HCT116 (cell line): ENCODE results near the gene RC3H1. TPM values are rescaled to one million over a fixed set of nuclear protein-coding genes. Genes with fewer than 3 reads are reported as not detected.

ENCODE experiments used
- ATAC-seq: fragments of 200-7000 bp; cut with Tn5 transposase; 2 replicates; pipeline ENCODE4 v1.9.1; 2020; ENCODE audit warnings: mild to moderate bottlenecking, moderate library complexity
- BruUV-seq: library from RNA; stranded (reverse); fragments of 400-500 nt; replicated peaks from 2 replicates; lab custom pipeline; 2021; lab: Mats Ljungman, UMichigan
- CTCF ChIA-PET: fragments of 300-600 bp; sonication (Branson Sonifier 250); formaldehyde crosslinking; loops from one replicate; lab custom pipeline; 2021; ENCODE audit warnings: antibody characterized with exemption; lab: Charles Lee
- POLR2A ChIA-PET: fragments of 300-600, 350-600 bp; sonication (Branson Sonifier 250); formaldehyde crosslinking; loops from one replicate; lab custom pipeline; 2021; ENCODE audit warnings: antibody characterized with exemption; lab: Charles Lee
- RAD21 ChIA-PET, 2 experiments: fragments of 300-600 bp; sonication (Branson Sonifier 250); formaldehyde crosslinking; loops; one replicate each; lab custom pipeline; 2023; ENCODE audit warnings: low total read pairs in 2 of 2; ENCODE audit not compliant: uncharacterized antibody in 2 of 2, unreplicated experiment in 2 of 2, low non-redundant PET in 1 of 2; lab: Charles Lee
- DNase-seq: peaks from one replicate; pipeline ENCODE4 v3.0.0-alpha.2; 2010; ENCODE audit warnings: low read depth, low spot score
- H2AFZ ChIP-seq: fragments of 200-600 bp; shearing (Covaris generic), sonication (generic); 2 replicates; pipeline ENCODE4 v1.6.1; 2017; ENCODE audit warnings: low read depth, mixed run types, mixed read lengths, antibody characterized with exemption, low read length; ENCODE audit not compliant: poor library complexity, severe bottlenecking
- H3K27ac ChIP-seq: 2 replicates; pipeline ENCODE4 v1.5.1; 2012; ENCODE audit warnings: low read depth, low read length
- H3K27me3 ChIP-seq: fragments of 200-600 bp; sonication (generic); 2 replicates; pipeline ENCODE4 v1.6.1; 2016; ENCODE audit warnings: mixed run types, low read length, mixed read lengths; ENCODE audit not compliant: insufficient read depth
- H3K36me3 ChIP-seq, 2 experiments: fragments of 200-500 bp in 1 of 2; fragments of 200-600 bp in 1 of 2; sonication (Bioruptor generic) in 1 of 2; sonication (generic) in 1 of 2; 2 replicates each; pipeline versions ENCODE4 v1.5.1 to v1.6.1; 2014 to 2016; ENCODE audit warnings: low read length in 2 of 2, inconsistent platforms in 1 of 2, mixed read lengths in 1 of 2, mixed run types in 1 of 2; ENCODE audit not compliant: insufficient read depth in 2 of 2, control insufficient read depth in 1 of 2
- H3K4me1 ChIP-seq, 2 experiments: fragments of 200-600 bp in 1 of 2; sonication (generic) in 1 of 2; 2 replicates each; pipeline versions ENCODE4 v1.5.1 to v1.6.1; 2012 to 2017; ENCODE audit warnings: low read length in 2 of 2, inconsistent platforms in 1 of 2, mild to moderate bottlenecking in 1 of 2, mixed read lengths in 1 of 2, mixed run types in 1 of 2, moderate library complexity in 1 of 2; ENCODE audit not compliant: insufficient read depth in 2 of 2, control insufficient read depth in 1 of 2
- H3K4me2 ChIP-seq: fragments of 200-600 bp; sonication (generic); 2 replicates; pipeline ENCODE4 v1.6.1; 2017; ENCODE audit warnings: mixed run types, low read length, mixed read lengths
- H3K4me3 ChIP-seq, 2 experiments: fragments of 200-600 bp in 1 of 2; sonication (generic) in 1 of 2; replicated peaks in 1 of 2; 2 replicates each; pipeline ENCODE4 v1.5.1; 2011 to 2016; ENCODE audit warnings: low read length in 2 of 2, control low read depth in 1 of 2, low read depth in 1 of 2, mild to moderate bottlenecking in 1 of 2, mixed read lengths in 1 of 2, mixed run types in 1 of 2
- H3K79me2 ChIP-seq: fragments of 200-600 bp; sonication (generic); 2 replicates; pipeline ENCODE4 v1.6.1; 2017; ENCODE audit warnings: mild to moderate bottlenecking, mixed run types, low read length, moderate library complexity, mixed read lengths; ENCODE audit not compliant: insufficient read depth
- H3K9ac ChIP-seq: fragments of 200-600 bp; sonication (generic); 2 replicates; pipeline ENCODE4 v1.6.1; 2016; ENCODE audit warnings: low read length, mixed read lengths
- H3K9me2 ChIP-seq: fragments of 200-600 bp; sonication (generic), shearing (Covaris generic); 2 replicates; pipeline ENCODE4 v1.6.1; 2017; ENCODE audit warnings: mixed run types, mild to moderate bottlenecking, moderate library complexity; ENCODE audit not compliant: insufficient read depth
- H3K9me3 ChIP-seq, 2 experiments: fragments of 200-500 bp in 1 of 2; fragments of 200-600 bp in 1 of 2; sonication (Bioruptor generic) in 1 of 2; sonication (generic) in 1 of 2; 2 replicates each; pipeline ENCODE4 v1.6.1; 2014 to 2017; ENCODE audit warnings: low read length in 2 of 2, mixed read lengths in 2 of 2, inconsistent platforms in 1 of 2, low read depth in 1 of 2, mild to moderate bottlenecking in 1 of 2, mixed run types in 1 of 2, moderate library complexity in 1 of 2; ENCODE audit not compliant: control insufficient read depth in 1 of 2, insufficient read depth in 1 of 2
- H4K20me1 ChIP-seq: fragments of 200-600 bp; sonication (generic), shearing (Covaris generic); 2 replicates; pipeline ENCODE4 v1.6.1; 2017; ENCODE audit warnings: mixed run types, mild to moderate bottlenecking, moderate library complexity; ENCODE audit not compliant: insufficient read depth
- CBX3 ChIP-seq: IDR thresholded peaks from 2 replicates; pipeline ENCODE4 v1.6.1; 2012; ENCODE audit warnings: low read depth
- CEBPB ChIP-seq: IDR thresholded peaks from 2 replicates; pipeline ENCODE4 v1.6.1; 2012; ENCODE audit warnings: low read depth
- ELF1 ChIP-seq: IDR thresholded peaks from 2 replicates; pipeline ENCODE4 v1.6.1; 2012; ENCODE audit warnings: low read depth, borderline replicate concordance
- EZH2phosphoT487 ChIP-seq: fragments of 200-600 bp; IDR thresholded peaks from 2 replicates; pipeline ENCODE4 v1.6.1; 2018; ENCODE audit warnings: antibody characterized with exemption, borderline replicate concordance
- JUND ChIP-seq: IDR thresholded peaks from 2 replicates; pipeline ENCODE4 v1.6.1; 2012
- POLR2A ChIP-seq: IDR thresholded peaks from 2 replicates; pipeline ENCODE4 v1.7.0; 2011; ENCODE audit warnings: borderline replicate concordance; ENCODE audit not compliant: insufficient read depth, insufficient read length; ENCODE audit errors: extremely low read depth
- POLR2AphosphoS5 ChIP-seq: IDR thresholded peaks from 2 replicates; pipeline ENCODE4 v1.6.1; 2011; ENCODE audit warnings: mild to moderate bottlenecking, low read depth, low read length, moderate library complexity
- RAD21 ChIP-seq: IDR thresholded peaks from 2 replicates; pipeline ENCODE4 v1.6.1; 2012; ENCODE audit warnings: low read depth, mild to moderate bottlenecking
- SP1 ChIP-seq: IDR thresholded peaks from 2 replicates; pipeline ENCODE4 v1.6.1; 2012; ENCODE audit warnings: low read depth
- intact Hi-C: fragments of 100-400 bp; cut with micrococcal nuclease; formaldehyde crosslinking; loops from 2 replicates; pipeline ENCODE4 v1.10.0; 2022
- total RNA-seq: library from RNA; stranded (reverse); gene quantifications from one replicate; pipeline ENCODE4 v1.2.1, GENCODE V29; 2021; ENCODE audit not compliant: unreplicated experiment
- TF ChIP-seq, protein P1 (sequence below): IDR thresholded peaks from 2 replicates; pipeline ENCODE4 v1.6.1; 2011; ENCODE audit warnings: mild to moderate bottlenecking, low read length, moderate library complexity; ENCODE audit not compliant: insufficient replicate concordance; ENCODE audit errors: extremely low read depth
- TF ChIP-seq, protein P2 (sequence below): IDR thresholded peaks from 2 replicates; pipeline ENCODE4 v1.6.1; 2012; ENCODE audit warnings: low read depth
- TF ChIP-seq, protein P3 (sequence below): IDR thresholded peaks from 2 replicates; pipeline ENCODE4 v1.6.1; 2012

The RC3H1 gene
- total RNA-seq, 1 experiment from 2014 or later, result 23.6 TPM

DNA sequence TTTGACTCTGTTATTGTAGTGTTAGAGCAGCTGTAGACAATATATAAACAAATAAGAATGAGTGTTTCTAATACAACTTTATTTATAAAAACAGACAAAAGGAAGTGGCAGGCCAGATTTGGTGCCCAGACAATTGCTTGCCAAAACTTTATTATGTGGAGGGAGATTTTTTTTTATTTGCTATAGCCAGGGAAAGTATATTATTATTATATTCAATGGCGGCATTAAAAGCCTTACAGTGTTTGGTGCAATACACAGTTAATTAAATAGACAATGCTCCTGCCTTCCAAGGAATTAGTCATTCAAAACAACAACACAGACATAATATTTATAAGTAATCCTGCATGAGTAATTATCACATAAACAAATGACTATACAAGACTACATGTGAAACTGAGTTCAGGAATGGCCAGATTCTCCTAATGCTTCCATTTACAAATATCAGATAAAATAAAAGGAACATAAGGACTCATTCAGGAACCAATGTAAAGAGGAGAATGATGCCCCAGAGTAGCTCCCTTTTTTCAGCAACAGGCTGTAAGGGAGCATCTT, 10.6 kb upstream of the RC3H1 start:
- ATAC-seq (no peak), DNase-seq (no peak)
- intact Hi-C loops, result no loop called here
- H3K36me3 ChIP-seq, result no peaks in the 10 kb centered on the region
- no peak overlapping the region for H3K27ac ChIP-seq
- H3K4me3 ChIP-seq, result no peak overlapping the region
- TF ChIP-seq JUND (no peak), POLR2AphosphoS5 (no peak), RAD21 (no peak), CBX3 (no peak)
- TF ChIP-seq, protein P1, sequence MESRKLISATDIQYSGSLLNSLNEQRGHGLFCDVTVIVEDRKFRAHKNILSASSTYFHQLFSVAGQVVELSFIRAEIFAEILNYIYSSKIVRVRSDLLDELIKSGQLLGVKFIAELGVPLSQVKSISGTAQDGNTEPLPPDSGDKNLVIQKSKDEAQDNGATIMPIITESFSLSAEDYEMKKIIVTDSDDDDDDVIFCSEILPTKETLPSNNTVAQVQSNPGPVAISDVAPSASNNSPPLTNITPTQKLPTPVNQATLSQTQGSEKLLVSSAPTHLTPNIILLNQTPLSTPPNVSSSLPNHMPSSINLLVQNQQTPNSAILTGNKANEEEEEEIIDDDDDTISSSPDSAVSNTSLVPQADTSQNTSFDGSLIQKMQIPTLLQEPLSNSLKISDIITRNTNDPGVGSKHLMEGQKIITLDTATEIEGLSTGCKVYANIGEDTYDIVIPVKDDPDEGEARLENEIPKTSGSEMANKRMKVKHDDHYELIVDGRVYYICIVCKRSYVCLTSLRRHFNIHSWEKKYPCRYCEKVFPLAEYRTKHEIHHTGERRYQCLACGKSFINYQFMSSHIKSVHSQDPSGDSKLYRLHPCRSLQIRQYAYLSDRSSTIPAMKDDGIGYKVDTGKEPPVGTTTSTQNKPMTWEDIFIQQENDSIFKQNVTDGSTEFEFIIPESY, result no peak
- ChIA-PET CTCF (no interaction called here), POLR2A (no interaction called here), RAD21 (no interaction called here)
- H3K9me2 ChIP-seq, result no peaks in the 10 kb centered on the region
- H2AFZ ChIP-seq, result no peak overlapping the region
- no TSS peak for BruUV-seq
- no peak overlapping the region for H3K9ac ChIP-seq
- no peaks in the 10 kb centered on the region for H3K9me3 ChIP-seq
- H4K20me1 ChIP-seq, result no peaks in the 10 kb centered on the region
- no peaks in the 10 kb centered on the region for H3K79me2 ChIP-seq
- no peaks in the 10 kb centered on the region for H3K27me3 ChIP-seq
- H3K4me2 ChIP-seq, result no peak overlapping the region
- peaks cover 0 to 4% of the 10 kb centered on the region in 2 experiments; a peak in 1 of 4 replicates for H3K4me1 ChIP-seq

DNA sequence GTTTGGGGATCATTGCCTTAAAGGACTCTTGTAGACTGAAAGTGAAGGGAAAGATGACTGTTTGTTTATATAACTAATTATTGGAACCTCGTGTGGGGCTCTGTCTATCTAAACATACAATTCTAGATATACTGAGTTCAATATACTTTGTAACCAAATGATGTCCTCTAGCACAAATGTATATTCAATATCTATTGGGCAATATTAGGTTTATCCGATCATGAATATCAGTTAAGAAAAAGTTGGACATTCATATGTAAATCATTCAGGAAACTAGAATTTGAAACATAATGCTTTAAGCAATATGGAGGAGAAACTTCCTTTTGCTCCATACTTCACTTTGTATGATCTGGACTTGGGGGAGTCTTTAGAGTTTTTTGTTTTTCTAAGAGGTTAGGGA, 8.9 kb upstream of the RC3H1 start:
- Histone ChIP-seq H3K4me2 (no peak overlapping the region), H2AFZ (no peak overlapping the region), H3K27ac (no peak overlapping the region), H3K27me3 (no peaks in the 10 kb centered on the region), H3K9ac (no peak overlapping the region), H3K4me1 (peaks cover 0 to 4% of the 10 kb centered on the region in 2 experiments; a peak in 1 of 4 replicates), H3K9me2 (no peaks in the 10 kb centered on the region), H3K36me3 (no peaks in the 10 kb centered on the region), H3K9me3 (no peaks in the 10 kb centered on the region), H3K4me3 (no peak overlapping the region), H3K79me2 (no peaks in the 10 kb centered on the region), H4K20me1 (no peaks in the 10 kb centered on the region)
- no TSS peak for BruUV-seq
- ATAC-seq, result no peak
- intact Hi-C loops, result no loop called here
- no peak for DNase-seq
- ChIA-PET POLR2A (no interaction called here), RAD21 (no interaction called here), CTCF (no interaction called here)
- TF ChIP-seq CEBPB (no peak), EZH2phosphoT487 (no peak), CBX3 (no peak), ELF1 (no peak), JUND (no peak), POLR2A (no peak), SP1 (no peak), RAD21 (no peak)
- TF ChIP-seq, protein P1, result no peak
- TF ChIP-seq, protein P2, sequence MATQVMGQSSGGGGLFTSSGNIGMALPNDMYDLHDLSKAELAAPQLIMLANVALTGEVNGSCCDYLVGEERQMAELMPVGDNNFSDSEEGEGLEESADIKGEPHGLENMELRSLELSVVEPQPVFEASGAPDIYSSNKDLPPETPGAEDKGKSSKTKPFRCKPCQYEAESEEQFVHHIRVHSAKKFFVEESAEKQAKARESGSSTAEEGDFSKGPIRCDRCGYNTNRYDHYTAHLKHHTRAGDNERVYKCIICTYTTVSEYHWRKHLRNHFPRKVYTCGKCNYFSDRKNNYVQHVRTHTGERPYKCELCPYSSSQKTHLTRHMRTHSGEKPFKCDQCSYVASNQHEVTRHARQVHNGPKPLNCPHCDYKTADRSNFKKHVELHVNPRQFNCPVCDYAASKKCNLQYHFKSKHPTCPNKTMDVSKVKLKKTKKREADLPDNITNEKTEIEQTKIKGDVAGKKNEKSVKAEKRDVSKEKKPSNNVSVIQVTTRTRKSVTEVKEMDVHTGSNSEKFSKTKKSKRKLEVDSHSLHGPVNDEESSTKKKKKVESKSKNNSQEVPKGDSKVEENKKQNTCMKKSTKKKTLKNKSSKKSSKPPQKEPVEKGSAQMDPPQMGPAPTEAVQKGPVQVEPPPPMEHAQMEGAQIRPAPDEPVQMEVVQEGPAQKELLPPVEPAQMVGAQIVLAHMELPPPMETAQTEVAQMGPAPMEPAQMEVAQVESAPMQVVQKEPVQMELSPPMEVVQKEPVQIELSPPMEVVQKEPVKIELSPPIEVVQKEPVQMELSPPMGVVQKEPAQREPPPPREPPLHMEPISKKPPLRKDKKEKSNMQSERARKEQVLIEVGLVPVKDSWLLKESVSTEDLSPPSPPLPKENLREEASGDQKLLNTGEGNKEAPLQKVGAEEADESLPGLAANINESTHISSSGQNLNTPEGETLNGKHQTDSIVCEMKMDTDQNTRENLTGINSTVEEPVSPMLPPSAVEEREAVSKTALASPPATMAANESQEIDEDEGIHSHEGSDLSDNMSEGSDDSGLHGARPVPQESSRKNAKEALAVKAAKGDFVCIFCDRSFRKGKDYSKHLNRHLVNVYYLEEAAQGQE, result no peak
- TF ChIP-seq, protein P3, sequence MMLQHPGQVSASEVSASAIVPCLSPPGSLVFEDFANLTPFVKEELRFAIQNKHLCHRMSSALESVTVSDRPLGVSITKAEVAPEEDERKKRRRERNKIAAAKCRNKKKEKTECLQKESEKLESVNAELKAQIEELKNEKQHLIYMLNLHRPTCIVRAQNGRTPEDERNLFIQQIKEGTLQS, result no peak
